Right lobe of liver (tissue), 6 donors: Measurements from ENCODE around the gene ECHDC3. TPM values are rescaled to one million over a fixed set of nuclear protein-coding genes. Genes with fewer than 3 reads are reported as not detected.

ENCODE experiments used
- ATAC-seq, 4 donors: fragments of 200-7000 bp; cut with Tn5 transposase; one replicate each; pipeline ENCODE4 v1.9.1; 2020; ENCODE audit warnings: mild to moderate bottlenecking in 4 of 4, moderate library complexity in 4 of 4
- DNase-seq, 3 donors: peaks; one replicate each; pipeline ENCODE4 v3.0.0-alpha.2; 2020
- H3K27ac ChIP-seq, 3 donors: fragments of 200-600 bp; one replicate each; pipeline ENCODE4 v1.8.0; 2022
- H3K27me3 ChIP-seq, 2 donors: fragments of 200-600 bp; one replicate each; pipeline ENCODE4 v1.8.0; 2022
- H3K36me3 ChIP-seq, 4 donors: fragments of 200-600 bp; sonication (generic) in 1 of 4; one replicate each; pipeline versions ENCODE4 v1.5.1 to v1.8.0; 2017 to 2022; ENCODE audit warnings: control low read depth in 1 of 4
- H3K4me1 ChIP-seq, 4 donors: fragments of 200-600 bp; sonication (generic) in 1 of 4; one replicate each; pipeline versions ENCODE4 v1.5.1 to v1.8.0; 2017 to 2022; ENCODE audit warnings: control low read depth in 1 of 4
- H3K4me3 ChIP-seq, 3 donors: fragments of 200-600 bp; one replicate each; pipeline ENCODE4 v1.8.0; 2022
- H3K9me3 ChIP-seq, 4 donors: fragments of 200-600 bp; sonication (generic) in 1 of 4; one replicate each; pipeline versions ENCODE4 v1.5.1 to v1.8.0; 2017 to 2022; ENCODE audit warnings: control low read depth in 1 of 4
- CTCF ChIP-seq, 4 donors: fragments of 200-600 bp in 3 of 4; fragments of 450-650 bp in 1 of 4; IDR thresholded peaks; one replicate each; pipeline versions ENCODE4 v1.5.1 to v1.8.0; 2016 to 2022; ENCODE audit warnings: antibody characterized with exemption in 4 of 4, mild to moderate bottlenecking in 2 of 4
- POLR2A ChIP-seq: fragments of 450-650 bp; IDR thresholded peaks from one replicate; pipeline ENCODE4 v1.6.1; 2017; ENCODE audit warnings: antibody characterized with exemption, mild to moderate bottlenecking
- WGBS: methylation state at CpG from one replicate; pipeline ENCODE4 v1.1.6; 2018; ENCODE audit warnings: low coverage, low lambda C conversion rate; ENCODE audit not compliant: insufficient coverage; ENCODE audit errors: missing lambda C conversion rate; 5-methylcytosine and 5-hydroxymethylcytosine counted together
- intact Hi-C, 2 donors: fragments of 100-400 bp; cut with DNase I; formaldehyde crosslinking; loops; one replicate each; pipeline versions ENCODE4 v1.11.2 to v1.14.1; 2022
- total RNA-seq, 6 experiments: library from RNA; depleted of rRNA in 2 of 6; stranded (reverse); fragments of >200 nt in 2 of 6; fragmentation: NEBNext Ultra II Directional in 3 of 6; extraction: Animal tissue kit (Norgen Biotek cat#: 25700) in 3 of 6; gene quantifications; one replicate each; pipeline versions ENCODE4 v1.1.0 to v1.2.4, GENCODE V29; 2016 to 2023
- donor health status: DM: no; HTN: yes; CAD: no.
- donor health status: DM: no; HTN: no; CAD: no.
- donor health status: DM: no; HTN: no; CAD: no.
- donor health status: DM: no; HTN: yes; CAD: no.
- donor health status: DM: no; HTN: yes; CAD: no.

Gene ECHDC3
- total RNA-seq, 6 experiments from 2014 or later, result 85.0 to 304 (median 130) TPM

GRCh38 chr10:11725912-11726311 lies 16.3 kb upstream of the ECHDC3 start:
- Histone ChIP-seq H3K36me3 (no peaks in the 10 kb centered on the region), H3K9me3 (no peaks in the 10 kb centered on the region), H3K27ac (no peak overlapping the region), H3K27me3 (no peaks in the 10 kb centered on the region), H3K4me3 (no peak overlapping the region), H3K4me1 (peaks cover 0 to 5% (median 2%) of the 10 kb centered on the region in 4 donors)
- DNase-seq (no peak), ATAC-seq (no peak)
- 82% methylated on average over 10 of the region's 10 CpGs for whole genome bisulfite sequencing
- intact Hi-C loops, result loop anchor here (5.0 to 10.0 kb wide), 2 partner anchors 209 to 211 kb away; no protein-coding TSS in a partner anchor
- TF ChIP-seq CTCF (IDR thresholded peaks at IDR 0.05) (no peak), POLR2A (no peak)

GRCh38 chr10:11727563-11727962 lies 14.6 kb upstream of the ECHDC3 start:
- ATAC-seq (no peak), DNase-seq (no peak)
- TF ChIP-seq CTCF (IDR thresholded peaks at IDR 0.05) (no peak), POLR2A (no peak)
- Histone ChIP-seq H3K36me3 (no peaks in the 10 kb centered on the region), H3K27ac (no peak overlapping the region), H3K4me3 (no peak overlapping the region), H3K27me3 (no peaks in the 10 kb centered on the region), H3K4me1 (no peaks in the 10 kb centered on the region), H3K9me3 (no peaks in the 10 kb centered on the region)
- WGBS, result 80% methylated on average over 2 of the region's 4 CpGs
- intact Hi-C loops, result loop anchor here (5.0 to 10.0 kb wide), 2 partner anchors 210 to 213 kb away; no protein-coding TSS in a partner anchor

- no peaks in the 10 kb centered on the region for H3K27me3 ChIP-seq
- H3K27ac ChIP-seq, result no peak overlapping the region
- WGBS, result 81% methylated on average over 5 of the region's 7 CpGs
- TF ChIP-seq CTCF (IDR thresholded peaks at IDR 0.05), result no peak
- no peak for TF ChIP-seq POLR2A
- H3K4me1 ChIP-seq, result no peaks in the 10 kb centered on the region
- H3K36me3 ChIP-seq, result no peaks in the 10 kb centered on the region
- DNase-seq (no peak), ATAC-seq (no peak)
- intact Hi-C loops, result loop anchor here (5.0 to 10.0 kb wide), 2 partner anchors 211 to 214 kb away; no protein-coding TSS in a partner anchor
- no peak overlapping the region for H3K4me3 ChIP-seq
- no peaks in the 10 kb centered on the region for H3K9me3 ChIP-seq
Measured at GRCh38 chr10:11728353-11728752, 13.8 kb upstream of the ECHDC3 start.

DNA sequence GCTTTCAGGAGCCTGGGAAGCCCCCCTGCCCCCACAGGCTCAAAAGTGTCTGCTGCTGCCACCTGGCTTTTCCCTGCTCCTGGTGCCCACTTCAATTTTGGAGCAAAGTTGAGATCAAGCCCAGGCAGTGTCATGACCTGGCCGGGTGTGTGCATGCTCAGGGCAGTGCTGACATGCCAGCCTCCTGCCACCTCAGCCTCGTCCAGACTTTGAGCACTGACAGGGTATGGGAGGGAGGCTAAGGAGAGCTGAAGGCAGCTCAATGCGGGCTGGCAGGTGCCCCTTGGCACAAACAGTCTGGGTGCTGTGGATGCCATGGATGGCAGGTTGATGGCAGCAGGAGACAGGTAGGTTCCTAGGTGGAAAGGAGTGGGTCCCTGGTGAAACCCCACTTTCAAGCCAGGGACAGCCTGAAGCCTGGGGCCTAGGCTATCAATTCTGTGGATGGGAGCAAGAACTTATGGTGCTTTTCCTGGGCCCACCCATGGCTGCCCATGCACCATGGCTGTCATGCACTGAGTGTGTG lies 12.3 kb upstream of the ECHDC3 start:
- Histone ChIP-seq H3K4me1 (no peaks in the 10 kb centered on the region), H3K36me3 (no peaks in the 10 kb centered on the region), H3K27ac (no peak overlapping the region), H3K27me3 (no peaks in the 10 kb centered on the region), H3K9me3 (no peaks in the 10 kb centered on the region), H3K4me3 (no peak overlapping the region)
- ATAC-seq, result no peak
- no peak for TF ChIP-seq CTCF (IDR thresholded peaks at IDR 0.05)
- no peak for TF ChIP-seq POLR2A
- no CpG with 5 or more reads among the region's 3 CpGs for WGBS
- no peak for DNase-seq
- intact Hi-C loops, result loop anchor here (5.0 to 10.0 kb wide), 2 partner anchors 213 to 215 kb away; no protein-coding TSS in a partner anchor
